Measurements from ENCODE around the gene MMP24.

DNA sequence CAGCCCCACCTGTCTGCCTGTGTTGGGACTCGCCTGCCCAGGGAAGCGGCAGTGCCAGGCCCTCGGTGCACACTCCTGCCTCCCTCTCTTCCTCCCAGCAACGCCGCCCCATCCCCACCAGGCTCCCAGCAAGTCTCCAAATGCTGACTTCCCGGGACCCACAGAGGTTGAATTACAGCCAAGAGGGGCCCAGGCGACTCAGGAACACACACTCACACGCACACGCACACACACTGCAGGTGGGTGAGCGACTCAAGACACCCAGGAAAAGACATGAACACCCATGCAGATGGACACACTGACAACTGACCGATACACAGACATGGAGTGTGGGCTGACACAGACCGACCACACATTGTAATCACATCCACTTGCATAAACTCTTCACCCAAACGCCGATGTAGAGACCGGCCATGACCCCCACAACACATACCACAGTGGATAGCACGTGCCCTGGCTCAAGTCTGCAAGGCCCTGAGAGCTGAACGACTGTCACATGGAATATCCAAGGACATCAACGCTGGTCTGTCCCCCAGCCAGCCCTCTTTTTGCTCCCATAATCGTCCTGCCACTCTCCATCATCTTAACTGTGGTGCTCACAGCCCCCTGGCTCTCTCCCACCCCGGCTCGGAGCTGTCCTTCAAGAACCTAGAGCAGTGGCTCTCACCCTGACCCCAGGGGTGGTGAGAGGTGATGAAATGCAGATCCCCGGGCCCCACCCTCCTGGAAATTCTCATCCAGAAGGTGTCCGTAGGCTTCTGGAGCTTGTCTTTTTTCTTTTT lies 66.2 kb downstream of the MMP24 start:
- TF ChIP-seq POLR2AphosphoS5 (IDR thresholded peaks at IDR 0.05) = no peak
- TF ChIP-seq, protein P1, sequence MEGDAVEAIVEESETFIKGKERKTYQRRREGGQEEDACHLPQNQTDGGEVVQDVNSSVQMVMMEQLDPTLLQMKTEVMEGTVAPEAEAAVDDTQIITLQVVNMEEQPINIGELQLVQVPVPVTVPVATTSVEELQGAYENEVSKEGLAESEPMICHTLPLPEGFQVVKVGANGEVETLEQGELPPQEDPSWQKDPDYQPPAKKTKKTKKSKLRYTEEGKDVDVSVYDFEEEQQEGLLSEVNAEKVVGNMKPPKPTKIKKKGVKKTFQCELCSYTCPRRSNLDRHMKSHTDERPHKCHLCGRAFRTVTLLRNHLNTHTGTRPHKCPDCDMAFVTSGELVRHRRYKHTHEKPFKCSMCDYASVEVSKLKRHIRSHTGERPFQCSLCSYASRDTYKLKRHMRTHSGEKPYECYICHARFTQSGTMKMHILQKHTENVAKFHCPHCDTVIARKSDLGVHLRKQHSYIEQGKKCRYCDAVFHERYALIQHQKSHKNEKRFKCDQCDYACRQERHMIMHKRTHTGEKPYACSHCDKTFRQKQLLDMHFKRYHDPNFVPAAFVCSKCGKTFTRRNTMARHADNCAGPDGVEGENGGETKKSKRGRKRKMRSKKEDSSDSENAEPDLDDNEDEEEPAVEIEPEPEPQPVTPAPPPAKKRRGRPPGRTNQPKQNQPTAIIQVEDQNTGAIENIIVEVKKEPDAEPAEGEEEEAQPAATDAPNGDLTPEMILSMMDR (IDR thresholded peaks at IDR 0.05) = no peak

Measured in prostate gland (tissue), 2 donors.